ENCODE results near the gene ZG16.
"Not testable (repeated sequence)": the region's sequence is repeated elsewhere in the genome, so short reads cannot be mapped to it uniquely, and the experiment has no call there.

The ZG16 gene

GRCh38 chr16:29767062-29767461 lies 11.0 kb upstream of the ZG16 start:
- no peak for DNase-seq (ENCODE audit: extremely low read depth, low read depth)
- no peak for TF ChIP-seq CTCF (IDR thresholded peaks at IDR 0.05; ENCODE audit: low read depth, low read length)

DNA sequence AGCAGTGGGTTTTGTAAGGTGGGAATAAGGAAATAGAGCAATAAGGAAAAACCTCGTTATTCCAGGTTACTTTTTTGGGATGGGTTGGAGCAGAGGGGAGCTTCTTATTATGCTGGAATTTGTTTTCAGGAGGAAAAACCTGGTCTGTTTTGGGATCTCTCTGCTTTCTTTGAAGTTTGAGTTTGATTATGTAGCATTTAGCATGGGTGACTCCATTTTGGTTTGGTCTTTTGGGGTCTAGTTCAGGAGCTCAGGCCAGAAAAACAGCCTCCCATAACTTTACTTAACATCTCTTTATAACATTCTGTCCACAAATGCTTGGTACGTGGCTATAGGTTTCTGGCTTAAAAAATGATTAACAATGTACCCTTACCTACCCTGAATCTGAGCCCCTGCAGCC lies 8.5 kb upstream of the ZG16 start:
- TF ChIP-seq CTCF (IDR thresholded peaks at IDR 0.05; ENCODE audit: low read depth, low read length) = no peak
- no peak for DNase-seq (ENCODE audit: extremely low read depth, low read depth)

DNA sequence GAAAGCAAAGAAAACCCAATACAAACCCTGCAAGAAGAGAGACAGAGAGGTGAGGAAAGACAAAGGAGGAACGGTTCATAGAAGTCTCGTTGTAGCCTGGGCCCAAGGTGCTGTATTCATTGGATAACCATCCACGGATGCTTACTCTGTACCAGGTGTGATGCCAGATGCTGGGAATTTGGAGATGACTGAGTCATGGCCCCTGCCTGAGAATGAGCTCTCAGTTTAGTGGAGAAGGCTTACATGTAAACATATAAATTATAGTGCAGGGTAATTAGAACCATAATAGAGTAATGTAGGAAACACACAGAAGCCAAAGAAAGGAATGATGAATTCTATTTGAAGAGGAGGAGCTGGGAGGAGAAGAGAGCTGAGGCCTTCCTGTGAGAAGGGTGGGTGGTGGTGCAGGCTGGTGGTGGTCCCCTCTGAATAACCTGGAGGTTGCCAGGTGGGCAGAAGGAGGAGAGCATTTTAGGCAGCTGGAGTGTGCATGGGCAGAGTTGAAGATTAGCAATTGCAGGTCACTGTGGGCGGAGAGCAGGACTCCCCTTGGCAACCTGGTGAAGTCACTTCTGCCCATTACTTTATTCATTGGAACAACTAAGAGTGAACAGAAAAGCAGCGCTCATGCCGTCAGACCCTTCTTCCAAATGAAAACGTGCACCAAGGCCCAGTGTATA lies 7.7 kb upstream of the ZG16 start:
- no peak for DNase-seq (ENCODE audit: extremely low read depth, low read depth)
- no peak for TF ChIP-seq CTCF (IDR thresholded peaks at IDR 0.05; ENCODE audit: low read depth, low read length)

- DNase-seq (ENCODE audit: extremely low read depth, low read depth) = not testable (repeated sequence)
Measured at GRCh38 chr16:29772330-29772729, 5.7 kb upstream of the ZG16 start.

DNA sequence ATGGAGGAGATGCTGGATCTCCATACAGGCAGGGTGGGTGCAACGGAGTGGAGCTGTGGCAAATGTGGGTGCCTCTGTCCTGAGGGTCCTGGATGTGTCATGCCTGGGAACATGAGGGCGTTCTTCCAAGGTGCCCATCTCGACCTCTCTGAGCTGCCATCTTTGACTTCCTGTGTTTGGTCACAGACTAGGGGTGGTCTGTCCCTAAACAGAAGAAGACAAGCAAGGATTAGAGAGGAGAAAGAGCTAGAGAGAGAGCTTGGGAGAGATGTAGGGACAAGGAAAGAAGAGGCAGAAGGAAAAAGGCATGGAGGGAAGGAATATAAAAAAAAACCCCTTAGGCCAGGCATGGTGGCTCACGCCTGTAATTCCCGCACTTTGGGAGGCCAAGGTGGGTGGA lies 3.3 kb upstream of the ZG16 start:
- no peak for TF ChIP-seq CTCF (IDR thresholded peaks at IDR 0.05; ENCODE audit: low read depth, low read length)
- DNase-seq (ENCODE audit: extremely low read depth, low read depth) = no peak

GRCh38 chr16:29775742-29776408 lies 2.2 kb upstream of the ZG16 start:
- TF ChIP-seq CTCF (IDR thresholded peaks at IDR 0.05; ENCODE audit: low read depth, low read length) = no peak
- no peak for DNase-seq (ENCODE audit: extremely low read depth, low read depth)

- DNase-seq (ENCODE audit: extremely low read depth, low read depth) = no peak
- no peak for TF ChIP-seq CTCF (IDR thresholded peaks at IDR 0.05; ENCODE audit: low read depth, low read length)
Measured at GRCh38 chr16:29779474-29779873, 1.4 kb downstream of the ZG16 start.

GRCh38 chr16:29783094-29783953 lies 5.3 kb downstream of the ZG16 start:
- not testable (repeated sequence) for DNase-seq (ENCODE audit: extremely low read depth, low read depth)

Data from AG09319 (cell line).